HepG2 (cell line): ENCODE results near the gene MTF1. TPM values are rescaled to one million over a fixed set of nuclear protein-coding genes. Genes with fewer than 3 reads are reported as not detected.

Source experiments
- MED8 ChIP-seq: sonication (generic); formaldehyde crosslinking; IDR thresholded peaks from 2 replicates; pipeline ENCODE4 v1.8.1; 2023; ENCODE audit warnings: mild to moderate bottlenecking, missing genetic modification reagents; ENCODE audit not compliant: insufficient replicate concordance
- PAXIP1 ChIP-seq: sonication (generic); formaldehyde crosslinking; conservative IDR thresholded peaks from 2 replicates; pipeline ENCODE4 v1.4.0; 2020; ENCODE audit warnings: mild to moderate bottlenecking, missing genetic modification reagents, moderate library complexity
- PHF21A ChIP-seq: sonication (generic); formaldehyde crosslinking; IDR thresholded peaks from 2 replicates; pipeline ENCODE4 v1.5.0; 2020; ENCODE audit warnings: mild to moderate bottlenecking, missing genetic modification reagents
- SRY ChIP-seq: sonication (generic); formaldehyde crosslinking; IDR thresholded peaks from 2 replicates; pipeline ENCODE4 v1.8.0; 2022; ENCODE audit warnings: mild to moderate bottlenecking, missing genetic modification reagents
- ZNF143 ChIP-seq: sonication (generic); formaldehyde crosslinking; IDR thresholded peaks from 2 replicates; pipeline ENCODE4 v1.4.0; 2020; ENCODE audit warnings: missing genetic modification reagents
- ZNF687 ChIP-seq: sonication (generic); formaldehyde crosslinking; IDR thresholded peaks from 2 replicates; pipeline ENCODE4 v1.5.1; 2020; ENCODE audit warnings: mild to moderate bottlenecking, missing genetic modification reagents, moderate library complexity
- polyA plus RNA-seq, 8 experiments: library from polyadenylated mRNA; depleted of rRNA in 3 of 8; stranded (reverse) in 7 of 8; unstranded in 1 of 8; fragments of >200 nt; fragmentation: Illumina TruSeq in 4 of 8; extraction: Trizol in 4 of 8; gene quantifications; 2 replicates each; pipeline versions ENCODE4 v1.2.1 to v1.2.3, GENCODE V29; 2011 to 2016; ENCODE audit warnings: low read depth in 4 of 8, missing spikeins in 1 of 8, mixed read lengths in 1 of 8; ENCODE audit not compliant: insufficient read depth in 1 of 8
- total RNA-seq, 5 experiments: library from RNA; depleted of rRNA; stranded (reverse); fragments of >200 nt; fragmentation: Illumina TruSeq; extraction: Trizol; gene quantifications; 2 replicates each; pipeline ENCODE4 v1.2.3, GENCODE V29; 2016; ENCODE audit warnings: low read depth in 1 of 5
- TF ChIP-seq, protein P1 (sequence below): sonication (generic); formaldehyde crosslinking; IDR thresholded peaks from 2 replicates; pipeline ENCODE4 v1.4.0; 2020; ENCODE audit warnings: missing genetic modification reagents
- TF ChIP-seq, protein P2 (sequence below): sonication (generic); formaldehyde crosslinking; conservative IDR thresholded peaks from 2 replicates; pipeline ENCODE4 v1.8.0; 2022; ENCODE audit warnings: mild to moderate bottlenecking, moderate library complexity, missing genetic modification reagents
- TF ChIP-seq, protein P3 (sequence below): IDR thresholded peaks from 2 replicates; pipeline ENCODE4 v1.6.1; 2016; ENCODE audit warnings: missing biosample characterization, missing genetic modification reagents, low read depth

Gene MTF1
- total and polyA plus RNA-seq, 2 of the 13 experiments (the other 11 are each of a cell fraction or from before 2014, with no cell fraction given) = 2.4 to 3.3 TPM

DNA sequence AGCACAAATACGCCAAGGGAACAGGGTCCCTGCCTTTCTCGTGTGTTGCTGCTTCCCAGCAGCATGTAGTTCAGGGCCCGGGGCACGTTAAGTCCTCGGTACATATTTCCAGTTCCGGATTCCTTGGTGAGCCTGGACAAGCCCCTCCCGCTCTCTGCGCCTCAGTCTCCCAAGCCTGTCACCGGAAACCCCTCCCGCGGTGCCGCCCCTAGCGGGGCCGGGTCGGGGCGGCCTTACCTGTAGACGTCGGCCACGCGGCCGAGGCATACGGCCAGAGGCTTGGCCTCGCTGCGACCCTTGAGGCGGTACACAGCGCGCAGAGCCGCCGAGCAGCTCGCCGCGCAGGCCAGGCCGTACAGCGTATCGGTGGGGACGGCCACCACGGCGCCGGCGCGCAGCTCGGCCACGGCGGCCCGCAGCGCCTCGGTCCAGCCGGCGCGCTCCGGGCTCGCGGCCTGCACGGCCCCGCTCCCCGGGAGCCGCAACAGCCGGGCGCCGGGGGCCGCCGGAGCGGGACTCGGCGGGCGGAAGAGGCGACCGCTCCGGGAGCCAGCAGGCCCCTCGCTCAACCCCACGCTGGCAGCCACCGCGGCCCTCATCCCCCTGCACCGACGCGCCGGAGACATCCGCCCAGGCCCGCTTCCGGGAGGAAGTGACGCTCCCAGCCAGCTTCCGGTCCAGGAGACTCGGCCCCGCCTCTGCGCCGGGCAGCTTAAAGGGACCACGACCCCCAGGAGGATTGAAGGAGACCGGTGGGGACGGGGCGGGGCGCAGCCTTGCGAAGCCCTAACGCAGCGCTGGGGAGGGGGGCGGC lies 51.6 kb downstream of the MTF1 start, which contains the start of the genes C1orf122 and YRDC (continued):
- TF ChIP-seq ZNF687 (CRISPR knock-in tag) (peak; percentile 78), PAXIP1 (CRISPR knock-in tag) (peak; percentile 30; the same call in 1 of the 2 replicates), ZNF143 (no peak), MED8 (CRISPR knock-in tag) (no peak), PHF21A (peak; percentile 64; the same call in 1 of the 2 replicates), SRY (peak; percentile 78; the same call in 1 of the 2 replicates)
- TF ChIP-seq, protein P1, sequence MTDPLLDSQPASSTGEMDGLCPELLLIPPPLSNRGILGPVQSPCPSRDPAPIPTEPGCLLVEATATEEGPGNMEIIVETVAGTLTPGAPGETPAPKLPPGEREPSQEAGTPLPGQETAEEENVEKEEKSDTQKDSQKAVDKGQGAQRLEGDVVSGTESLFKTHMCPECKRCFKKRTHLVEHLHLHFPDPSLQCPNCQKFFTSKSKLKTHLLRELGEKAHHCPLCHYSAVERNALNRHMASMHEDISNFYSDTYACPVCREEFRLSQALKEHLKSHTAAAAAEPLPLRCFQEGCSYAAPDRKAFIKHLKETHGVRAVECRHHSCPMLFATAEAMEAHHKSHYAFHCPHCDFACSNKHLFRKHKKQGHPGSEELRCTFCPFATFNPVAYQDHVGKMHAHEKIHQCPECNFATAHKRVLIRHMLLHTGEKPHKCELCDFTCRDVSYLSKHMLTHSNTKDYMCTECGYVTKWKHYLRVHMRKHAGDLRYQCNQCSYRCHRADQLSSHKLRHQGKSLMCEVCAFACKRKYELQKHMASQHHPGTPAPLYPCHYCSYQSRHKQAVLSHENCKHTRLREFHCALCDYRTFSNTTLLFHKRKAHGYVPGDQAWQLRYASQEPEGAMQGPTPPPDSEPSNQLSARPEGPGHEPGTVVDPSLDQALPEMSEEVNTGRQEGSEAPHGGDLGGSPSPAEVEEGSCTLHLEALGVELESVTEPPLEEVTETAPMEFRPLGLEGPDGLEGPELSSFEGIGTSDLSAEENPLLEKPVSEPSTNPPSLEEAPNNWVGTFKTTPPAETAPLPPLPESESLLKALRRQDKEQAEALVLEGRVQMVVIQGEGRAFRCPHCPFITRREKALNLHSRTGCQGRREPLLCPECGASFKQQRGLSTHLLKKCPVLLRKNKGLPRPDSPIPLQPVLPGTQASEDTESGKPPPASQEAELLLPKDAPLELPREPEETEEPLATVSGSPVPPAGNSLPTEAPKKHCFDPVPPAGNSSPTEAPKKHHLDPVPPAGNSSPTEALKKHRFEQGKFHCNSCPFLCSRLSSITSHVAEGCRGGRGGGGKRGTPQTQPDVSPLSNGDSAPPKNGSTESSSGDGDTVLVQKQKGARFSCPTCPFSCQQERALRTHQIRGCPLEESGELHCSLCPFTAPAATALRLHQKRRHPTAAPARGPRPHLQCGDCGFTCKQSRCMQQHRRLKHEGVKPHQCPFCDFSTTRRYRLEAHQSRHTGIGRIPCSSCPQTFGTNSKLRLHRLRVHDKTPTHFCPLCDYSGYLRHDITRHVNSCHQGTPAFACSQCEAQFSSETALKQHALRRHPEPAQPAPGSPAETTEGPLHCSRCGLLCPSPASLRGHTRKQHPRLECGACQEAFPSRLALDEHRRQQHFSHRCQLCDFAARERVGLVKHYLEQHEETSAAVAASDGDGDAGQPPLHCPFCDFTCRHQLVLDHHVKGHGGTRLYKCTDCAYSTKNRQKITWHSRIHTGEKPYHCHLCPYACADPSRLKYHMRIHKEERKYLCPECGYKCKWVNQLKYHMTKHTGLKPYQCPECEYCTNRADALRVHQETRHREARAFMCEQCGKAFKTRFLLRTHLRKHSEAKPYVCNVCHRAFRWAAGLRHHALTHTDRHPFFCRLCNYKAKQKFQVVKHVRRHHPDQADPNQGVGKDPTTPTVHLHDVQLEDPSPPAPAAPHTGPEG (CRISPR knock-in tag) = peak; percentile 47; the same call in 1 of the 2 replicates
- TF ChIP-seq, protein P2, sequence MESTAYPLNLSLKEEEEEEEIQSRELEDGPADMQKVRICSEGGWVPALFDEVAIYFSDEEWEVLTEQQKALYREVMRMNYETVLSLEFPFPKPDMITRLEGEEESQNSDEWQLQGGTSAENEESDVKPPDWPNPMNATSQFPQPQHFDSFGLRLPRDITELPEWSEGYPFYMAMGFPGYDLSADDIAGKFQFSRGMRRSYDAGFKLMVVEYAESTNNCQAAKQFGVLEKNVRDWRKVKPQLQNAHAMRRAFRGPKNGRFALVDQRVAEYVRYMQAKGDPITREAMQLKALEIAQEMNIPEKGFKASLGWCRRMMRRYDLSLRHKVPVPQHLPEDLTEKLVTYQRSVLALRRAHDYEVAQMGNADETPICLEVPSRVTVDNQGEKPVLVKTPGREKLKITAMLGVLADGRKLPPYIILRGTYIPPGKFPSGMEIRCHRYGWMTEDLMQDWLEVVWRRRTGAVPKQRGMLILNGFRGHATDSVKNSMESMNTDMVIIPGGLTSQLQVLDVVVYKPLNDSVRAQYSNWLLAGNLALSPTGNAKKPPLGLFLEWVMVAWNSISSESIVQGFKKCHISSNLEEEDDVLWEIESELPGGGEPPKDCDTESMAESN (CRISPR knock-in tag) = peak; percentile 73
- TF ChIP-seq, protein P3, sequence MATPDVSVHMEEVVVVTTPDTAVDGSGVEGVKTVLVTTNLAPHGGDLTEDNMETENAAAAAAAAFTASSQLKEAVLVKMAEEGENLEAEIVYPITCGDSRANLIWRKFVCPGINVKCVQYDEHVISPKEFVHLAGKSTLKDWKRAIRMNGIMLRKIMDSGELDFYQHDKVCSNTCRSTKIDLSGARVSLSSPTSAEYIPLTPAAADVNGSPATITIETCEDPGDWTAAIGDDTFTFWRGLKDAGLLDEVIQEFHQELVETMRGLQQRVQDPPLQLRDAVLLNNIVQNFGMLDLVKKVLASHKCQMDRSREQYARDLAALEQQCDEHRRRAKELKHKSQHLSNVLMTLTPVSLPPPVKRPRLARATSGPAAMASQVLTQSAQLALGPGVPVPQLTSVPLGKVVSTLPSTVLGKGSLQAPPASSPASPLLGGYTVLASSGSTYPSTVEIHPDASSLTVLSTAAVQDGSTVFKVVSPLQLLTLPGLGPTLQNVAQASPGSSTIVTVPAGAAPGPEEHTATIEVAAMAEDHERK (CRISPR knock-in tag) = no peak
